Hepatocyte (in vitro differentiated cells): ENCODE results near the gene DNER. TPM values are rescaled to one million over a fixed set of nuclear protein-coding genes. Genes with fewer than 3 reads are reported as not detected.

Experiments used
- DNase-seq: peaks from one replicate; pipeline ENCODE4 v3.0.0-alpha.2; 2016; ENCODE audit warnings: low spot score
- H2AFZ ChIP-seq: fragments of 200-600 bp; sonication (generic); 2 replicates; pipeline ENCODE4 v1.6.0; 2016; ENCODE audit warnings: antibody characterized with exemption, mild to moderate bottlenecking
- H3K27ac ChIP-seq: fragments of 200-600 bp; sonication (generic); 2 replicates; pipeline ENCODE4 v1.5.1; 2016; ENCODE audit warnings: mild to moderate bottlenecking
- H3K27me3 ChIP-seq: fragments of 200-600 bp; sonication (generic); 2 replicates; pipeline ENCODE4 v1.6.1; 2016
- H3K36me3 ChIP-seq: fragments of 200-600 bp; sonication (generic); replicated peaks from 2 replicates; pipeline ENCODE4 v1.5.1; 2016; ENCODE audit warnings: low read depth; ENCODE audit not compliant: insufficient read depth
- H3K4me1 ChIP-seq: fragments of 200-600 bp; sonication (generic); 2 replicates; pipeline ENCODE4 v1.5.1; 2016; ENCODE audit warnings: mild to moderate bottlenecking, moderate library complexity; ENCODE audit not compliant: insufficient read depth
- H3K4me2 ChIP-seq: fragments of 200-600 bp; sonication (generic); 2 replicates; pipeline ENCODE4 v1.6.0; 2016
- H3K4me3 ChIP-seq: fragments of 200-600 bp; sonication (generic); 2 replicates; pipeline ENCODE4 v1.5.1; 2016; ENCODE audit warnings: mild to moderate bottlenecking
- H3K79me2 ChIP-seq: fragments of 200-600 bp; sonication (generic); 2 replicates; pipeline ENCODE4 v1.6.0; 2017; ENCODE audit warnings: mild to moderate bottlenecking
- H3K9me2 ChIP-seq: fragments of 200-600 bp; sonication (generic); replicated peaks from 2 replicates; pipeline ENCODE4 v1.6.0; 2017; ENCODE audit warnings: mild to moderate bottlenecking; ENCODE audit not compliant: insufficient read depth
- H3K9me3 ChIP-seq: fragments of 200-600 bp; sonication (generic); 2 replicates; pipeline ENCODE4 v1.5.1; 2016; ENCODE audit warnings: low read depth, mild to moderate bottlenecking
- H4K20me1 ChIP-seq: fragments of 200-600 bp; sonication (generic); 2 replicates; pipeline ENCODE4 v1.6.0; 2016; ENCODE audit warnings: mild to moderate bottlenecking; ENCODE audit not compliant: insufficient read depth, poor library complexity, severe bottlenecking
- CTCF ChIP-seq: fragments of 200-600 bp; sonication (generic); IDR thresholded peaks from 2 replicates; pipeline ENCODE4 v1.5.1; 2016; ENCODE audit warnings: antibody characterized with exemption, mild to moderate bottlenecking; ENCODE audit not compliant: poor library complexity
- EZH2 ChIP-seq: fragments of 200-600 bp; sonication (generic); IDR thresholded peaks from 2 replicates; pipeline ENCODE4 v1.6.1; 2016; ENCODE audit warnings: antibody characterized with exemption, mild to moderate bottlenecking, borderline replicate concordance
- EZH2phosphoT487 ChIP-seq: fragments of 200-600 bp; sonication (generic); IDR thresholded peaks from one replicate; pipeline ENCODE4 v1.6.1; 2018; ENCODE audit warnings: antibody characterized with exemption, mild to moderate bottlenecking, low read depth, moderate library complexity; ENCODE audit not compliant: unreplicated experiment, severe bottlenecking
- WGBS: methylation state at CpG from one replicate; pipeline ENCODE4 v1.1.6; 2016; ENCODE audit warnings: low lambda C conversion rate; ENCODE audit errors: missing lambda C conversion rate; 5-methylcytosine and 5-hydroxymethylcytosine counted together
- polyA plus RNA-seq: library from polyadenylated mRNA; unstranded; fragments of >200 nt; fragmentation: Nextera tagmentation; extraction: Ambion mirVana; gene quantifications from 2 replicates; pipeline ENCODE4 v1.2.1, GENCODE V29; 2016
- total RNA-seq: library from RNA; depleted of rRNA; stranded (reverse); fragments of >200 nt; gene quantifications from 2 replicates; pipeline ENCODE4 v1.2.3, GENCODE V29; 2014

DNER gene
- total and polyA plus RNA-seq, 2 experiments from 2014 or later: 0.37 TPM; not detected in 1

DNA sequence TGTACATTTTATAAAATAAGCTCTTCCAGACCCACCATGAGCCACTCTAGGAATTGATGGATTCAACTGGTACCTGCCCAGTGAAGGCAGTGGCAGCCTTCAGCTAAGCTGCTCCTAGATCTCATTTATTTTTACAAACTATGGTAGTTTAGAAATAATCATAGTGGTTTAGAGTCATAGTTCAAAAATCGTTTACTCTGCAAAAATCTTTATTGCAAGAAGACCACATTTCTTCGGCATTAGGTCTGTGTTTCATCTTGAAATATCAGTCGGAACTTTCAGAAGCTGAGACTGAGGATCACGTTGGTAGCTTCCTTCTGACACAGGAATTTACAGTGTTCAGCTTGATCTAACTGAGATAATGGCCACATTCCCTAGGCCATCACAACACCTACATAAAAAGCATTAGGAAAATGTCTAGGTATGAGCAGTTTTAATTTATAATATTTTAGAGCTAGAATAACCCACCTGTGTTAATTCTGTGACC is 237.0 kb downstream of the DNER start:
- no peak for DNase-seq
- Histone ChIP-seq H3K4me3 (no peak overlapping the region), H3K9me3 (no peaks in the 10 kb centered on the region), H3K36me3 (no peaks in the 10 kb centered on the region), H2AFZ (no peak overlapping the region), H3K9me2 (no peaks in the 10 kb centered on the region), H4K20me1 (no peaks in the 10 kb centered on the region), H3K79me2 (no peaks in the 10 kb centered on the region), H3K4me1 (no peaks in the 10 kb centered on the region), H3K27ac (no peak overlapping the region), H3K27me3 (no peaks in the 10 kb centered on the region), H3K4me2 (no peak overlapping the region)
- TF ChIP-seq EZH2phosphoT487 (no peak), CTCF (no peak), EZH2 (no peak)
- 55% methylated on average over 4 of the region's 4 CpGs for WGBS

GRCh38 chr2:229475778-229476177 is 238.6 kb downstream of the DNER start:
- H3K9me3 ChIP-seq: no peaks in the 10 kb centered on the region
- no peaks in the 10 kb centered on the region for H3K27me3 ChIP-seq
- no peaks in the 10 kb centered on the region for H3K4me1 ChIP-seq
- no peaks in the 10 kb centered on the region for H3K9me2 ChIP-seq
- no peak overlapping the region for H2AFZ ChIP-seq
- whole genome bisulfite sequencing: 58% methylated on average over 7 of the region's 7 CpGs
- no peaks in the 10 kb centered on the region for H3K36me3 ChIP-seq
- H4K20me1 ChIP-seq: no peaks in the 10 kb centered on the region
- no peak overlapping the region for H3K4me3 ChIP-seq
- H3K4me2 ChIP-seq: no peak overlapping the region
- H3K27ac ChIP-seq: no peak overlapping the region
- DNase-seq: no peak
- H3K79me2 ChIP-seq: no peaks in the 10 kb centered on the region
- no peak for TF ChIP-seq CTCF
- TF ChIP-seq EZH2: no peak
- no peak for TF ChIP-seq EZH2phosphoT487

DNA sequence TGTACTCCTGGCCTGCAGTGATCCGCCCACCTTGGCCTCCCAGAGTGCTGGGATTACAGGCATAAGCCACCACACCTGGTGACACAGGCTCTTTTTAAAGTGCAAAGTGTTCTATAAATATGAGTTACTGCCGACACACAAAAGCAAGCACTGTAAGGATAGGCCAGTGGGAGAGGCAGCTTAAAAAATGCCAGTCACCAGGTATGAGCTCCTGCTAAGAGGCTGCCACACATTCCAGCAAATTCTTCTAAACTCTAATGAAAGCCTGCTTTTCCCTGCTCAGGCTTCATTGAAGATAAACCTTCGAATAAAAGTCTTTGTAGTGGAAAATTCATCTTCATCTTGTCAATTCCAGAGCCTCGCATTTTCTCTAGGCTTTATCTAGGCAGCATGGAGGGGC is 240.2 kb downstream of the DNER start:
- no peak overlapping the region for H3K4me3 ChIP-seq
- no peak overlapping the region for H3K27ac ChIP-seq
- H4K20me1 ChIP-seq: no peaks in the 10 kb centered on the region
- H3K4me2 ChIP-seq: no peak overlapping the region
- H2AFZ ChIP-seq: no peak overlapping the region
- H3K9me3 ChIP-seq: no peaks in the 10 kb centered on the region
- no peaks in the 10 kb centered on the region for H3K4me1 ChIP-seq
- H3K27me3 ChIP-seq: no peaks in the 10 kb centered on the region
- no peaks in the 10 kb centered on the region for H3K79me2 ChIP-seq
- 82% methylated on average over 4 of the region's 4 CpGs for WGBS
- no peaks in the 10 kb centered on the region for H3K36me3 ChIP-seq
- no peak for DNase-seq
- TF ChIP-seq EZH2phosphoT487: no peak
- no peak for TF ChIP-seq EZH2
- TF ChIP-seq CTCF: no peak
- no peaks in the 10 kb centered on the region for H3K9me2 ChIP-seq

DNA sequence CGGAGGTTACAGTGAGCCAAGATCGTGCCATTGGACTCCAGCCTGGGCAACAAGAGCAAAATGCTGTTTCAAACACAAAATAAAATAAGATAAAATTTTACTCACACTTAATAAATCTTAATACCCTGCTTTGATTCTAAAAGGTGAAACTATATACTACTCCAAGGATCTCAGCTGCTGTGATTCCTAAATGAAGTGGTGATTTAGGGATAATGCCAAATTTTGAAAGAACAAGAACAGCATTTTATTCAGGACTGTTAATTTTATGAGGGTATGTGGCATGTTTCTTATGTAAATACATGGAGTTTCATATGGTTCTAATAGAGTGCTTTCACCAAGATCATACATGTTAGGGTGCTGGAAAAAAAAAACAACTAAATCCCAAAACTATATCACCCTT is 243.6 kb downstream of the DNER start:
- no peaks in the 10 kb centered on the region for H3K79me2 ChIP-seq
- no peaks in the 10 kb centered on the region for H3K36me3 ChIP-seq
- no peak for DNase-seq
- H3K27me3 ChIP-seq: no peaks in the 10 kb centered on the region
- no peak overlapping the region for H3K4me2 ChIP-seq
- H3K9me3 ChIP-seq: no peaks in the 10 kb centered on the region
- no peak overlapping the region for H3K27ac ChIP-seq
- H3K4me3 ChIP-seq: no peak overlapping the region
- no peak for TF ChIP-seq EZH2phosphoT487
- no peak overlapping the region for H2AFZ ChIP-seq
- 75% methylated on average over 2 of the region's 2 CpGs for WGBS
- no peaks in the 10 kb centered on the region for H3K4me1 ChIP-seq
- H3K9me2 ChIP-seq: no peaks in the 10 kb centered on the region
- no peaks in the 10 kb centered on the region for H4K20me1 ChIP-seq
